Activated T-helper 2 cell treated with anti-CD3 and anti-CD28 coated beads, Interferon-gamma antibody, Interleukin-2, Interleukin-4, amounts not matched to agents 10 μg/mL and 5 μg/mL and 100 μg/mL, durations not matched to agents 14 hours and 24 hours and 36 hours (primary cell): ENCODE measurements around the gene OVCA2. TPM values are rescaled to one million over a fixed set of nuclear protein-coding genes. Genes with fewer than 3 reads are reported as not detected.

Source experiments
- DNase-seq: peaks from one replicate; pipeline ENCODE4 v3.0.0; 2021; ENCODE audit warnings: low spot score
- H3K27ac Mint-ChIP-seq: one replicate; pipeline ENCODE4 v1.8.0; 2021; ENCODE audit warnings: mixed read lengths
- H3K27me3 Mint-ChIP-seq: one replicate; pipeline ENCODE4 v1.8.0; 2021; ENCODE audit warnings: low read depth, mixed read lengths
- H3K36me3 Mint-ChIP-seq: one replicate; pipeline ENCODE4 v1.8.0; 2021; ENCODE audit warnings: low read depth, mixed read lengths
- H3K4me1 Mint-ChIP-seq: one replicate; pipeline ENCODE4 v1.8.0; 2021; ENCODE audit warnings: low read depth, mixed read lengths
- H3K4me3 Mint-ChIP-seq: one replicate; pipeline ENCODE4 v1.8.0; 2021; ENCODE audit warnings: low read depth, mild to moderate bottlenecking, moderate library complexity, mixed read lengths
- H3K9me3 Mint-ChIP-seq: one replicate; pipeline ENCODE4 v1.8.0; 2021; ENCODE audit warnings: mixed read lengths
- intact Hi-C: fragments of 100-400 bp; cut with micrococcal nuclease; formaldehyde crosslinking; loops from one replicate; pipeline ENCODE4 v1.15.1; 2023
- total RNA-seq: library from RNA; stranded (reverse); gene quantifications from 2 replicates; pipeline ENCODE4 v1.2.3, GENCODE V29; 2022

OVCA2 gene
- total RNA-seq, 1 donor from 2014 or later, result 29.9 TPM

DNA sequence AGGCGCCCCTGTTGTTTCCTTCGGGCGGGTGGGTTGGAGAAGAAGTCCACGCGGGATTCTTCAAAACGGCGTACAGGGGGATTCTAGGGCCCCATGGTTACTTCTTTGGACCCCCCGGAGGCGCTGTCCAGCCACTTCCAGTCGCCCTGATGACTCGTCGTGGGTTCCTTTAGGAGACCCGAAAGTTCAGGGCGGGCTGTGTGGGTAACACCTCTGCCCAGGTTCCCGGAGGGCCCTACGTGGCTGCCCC is 12.4 kb downstream of the OVCA2 start:
- peaks cover 18% of the 10 kb centered on the region for H3K4me1 Mint-ChIP-seq
- no peak for DNase-seq
- H3K36me3 Mint-ChIP-seq, result peaks cover 7% of the 10 kb centered on the region
- peaks cover 7% of the 10 kb centered on the region for H3K27me3 Mint-ChIP-seq
- peak overlapping the region; percentile 78 for H3K4me3 Mint-ChIP-seq
- intact Hi-C loops, result loop anchor here (1.0 to 5.0 kb wide), 5 partner anchors 16 to 348 kb away; partner anchors contain the start of genes MNT, SGSM2 and TSR1
- no peaks in the 10 kb centered on the region for H3K9me3 Mint-ChIP-seq
- H3K27ac Mint-ChIP-seq, result peak overlapping the region; percentile 81

DNA sequence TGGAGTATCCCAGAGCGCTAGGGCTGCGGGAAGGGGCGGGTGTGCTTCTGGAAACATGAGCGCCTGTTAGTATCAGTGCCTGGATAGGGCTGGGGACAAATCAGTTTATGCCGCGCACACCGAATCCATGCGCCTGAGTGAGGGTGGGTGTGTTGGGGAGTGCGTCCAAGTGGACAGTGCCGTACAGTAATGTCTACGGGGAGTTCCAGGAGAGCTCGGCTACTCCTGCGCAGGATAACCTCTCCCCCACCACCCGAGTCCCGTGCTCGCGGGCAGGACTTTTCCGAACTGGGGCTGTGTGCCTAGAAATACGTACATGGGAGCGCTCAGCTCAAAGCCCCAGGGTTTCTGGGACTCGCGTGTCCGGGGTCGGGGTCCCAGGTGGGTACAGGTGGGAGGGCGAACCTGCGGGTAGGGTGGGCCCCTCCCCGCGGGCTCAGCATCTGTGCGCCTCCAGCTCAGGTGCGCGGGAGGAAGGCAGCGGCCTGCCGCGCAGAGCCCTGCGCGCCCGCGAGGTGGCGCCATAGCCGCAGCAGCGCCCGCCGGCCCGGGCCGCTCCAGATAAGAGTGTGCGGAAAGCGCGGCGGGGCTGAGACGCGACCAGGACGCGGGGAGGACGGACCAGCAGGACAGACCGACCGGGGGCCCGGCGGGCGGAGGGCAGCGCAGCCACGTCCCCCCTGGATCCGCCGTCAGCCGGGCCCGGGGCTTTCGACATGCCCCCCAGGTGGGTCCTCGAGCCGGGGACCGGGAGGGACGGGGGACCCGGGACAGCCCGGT is 12.9 kb downstream of the OVCA2 start, which contains the start of gene HIC1:
Gene HIC1, plus strand, starts transcription at position 592 of the 780 bp plus-strand sequence. CDS start 1,588 bp downstream, outside the sequence.
- H3K9me3 Mint-ChIP-seq, result no peaks in the 10 kb centered on the region
- intact Hi-C loops, result loop anchor here (1.0 to 5.0 kb wide), 7 partner anchors 16 to 348 kb away; partner anchors contain the start of genes MNT, SGSM2 and TSR1
- H3K36me3 Mint-ChIP-seq, result peaks cover 10% of the 10 kb centered on the region
- H3K27ac Mint-ChIP-seq, result peak within 1 kb of the TSS; percentile 81
- peaks cover 7% of the 10 kb centered on the region for H3K27me3 Mint-ChIP-seq
- peak; percentile 81 for DNase-seq
- peaks cover 19% of the 10 kb centered on the region for H3K4me1 Mint-ChIP-seq
- H3K4me3 Mint-ChIP-seq, result peak within 1 kb of the TSS; percentile 78

DNA sequence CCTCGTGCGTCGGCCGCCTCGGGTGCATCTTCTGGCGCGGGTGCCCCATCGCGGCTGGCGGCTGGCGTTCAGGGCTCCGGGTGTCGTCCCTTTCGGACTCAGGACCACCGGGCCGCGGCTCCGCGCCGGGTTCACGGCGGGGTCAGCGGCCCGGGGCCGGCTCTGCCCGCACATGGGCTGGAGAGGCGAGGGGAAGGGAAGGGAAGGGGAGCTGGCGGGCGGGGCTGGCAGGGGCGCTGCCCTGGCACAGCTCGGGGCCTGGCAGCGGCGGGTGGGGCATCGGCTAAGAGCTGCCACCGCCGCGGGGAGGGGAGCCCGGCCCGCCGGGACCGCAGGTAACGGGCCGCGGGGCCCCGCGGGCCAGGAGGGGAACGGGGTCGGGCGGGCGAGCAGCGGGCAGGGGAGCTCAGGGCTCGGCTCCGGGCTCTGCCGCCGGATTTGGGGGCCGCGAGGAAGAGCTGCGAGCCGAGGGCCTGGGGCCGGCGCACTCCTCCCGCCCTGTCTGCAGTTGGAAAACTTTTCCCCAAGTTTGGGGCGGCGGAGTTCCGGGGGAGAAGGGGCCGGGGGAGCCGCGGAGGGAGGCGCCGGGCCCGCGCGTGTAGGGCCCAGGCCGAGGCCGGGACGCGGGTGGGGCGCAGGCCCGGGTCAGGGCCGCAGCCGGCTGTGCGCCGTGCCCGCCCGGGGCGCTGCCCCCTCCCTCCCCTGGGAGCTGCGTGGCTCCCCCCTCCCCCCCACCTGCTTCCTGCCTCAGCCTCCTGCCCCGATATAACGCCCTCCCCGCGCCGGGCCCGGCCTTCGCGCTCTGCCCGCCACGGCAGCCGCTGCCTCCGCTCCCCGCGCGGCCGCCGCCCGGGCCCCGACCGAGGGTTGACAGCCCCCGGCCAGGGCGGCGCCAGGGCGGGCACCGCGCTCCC is 13.7 kb downstream of the OVCA2 start:
- peaks cover 18% of the 10 kb centered on the region for H3K36me3 Mint-ChIP-seq
- peak; percentile 57 for DNase-seq
- intact Hi-C loops, result loop anchor here (1.0 to 5.0 kb wide), 4 partner anchors 189 to 281 kb away; partner anchors contain the start of genes SGSM2 and TSR1
- H3K9me3 Mint-ChIP-seq, result no peaks in the 10 kb centered on the region
- peak overlapping the region; percentile 76 for H3K4me3 Mint-ChIP-seq
- peaks cover 25% of the 10 kb centered on the region for H3K4me1 Mint-ChIP-seq
- peaks cover 7% of the 10 kb centered on the region for H3K27me3 Mint-ChIP-seq
- no peak overlapping the region for H3K27ac Mint-ChIP-seq

DNA sequence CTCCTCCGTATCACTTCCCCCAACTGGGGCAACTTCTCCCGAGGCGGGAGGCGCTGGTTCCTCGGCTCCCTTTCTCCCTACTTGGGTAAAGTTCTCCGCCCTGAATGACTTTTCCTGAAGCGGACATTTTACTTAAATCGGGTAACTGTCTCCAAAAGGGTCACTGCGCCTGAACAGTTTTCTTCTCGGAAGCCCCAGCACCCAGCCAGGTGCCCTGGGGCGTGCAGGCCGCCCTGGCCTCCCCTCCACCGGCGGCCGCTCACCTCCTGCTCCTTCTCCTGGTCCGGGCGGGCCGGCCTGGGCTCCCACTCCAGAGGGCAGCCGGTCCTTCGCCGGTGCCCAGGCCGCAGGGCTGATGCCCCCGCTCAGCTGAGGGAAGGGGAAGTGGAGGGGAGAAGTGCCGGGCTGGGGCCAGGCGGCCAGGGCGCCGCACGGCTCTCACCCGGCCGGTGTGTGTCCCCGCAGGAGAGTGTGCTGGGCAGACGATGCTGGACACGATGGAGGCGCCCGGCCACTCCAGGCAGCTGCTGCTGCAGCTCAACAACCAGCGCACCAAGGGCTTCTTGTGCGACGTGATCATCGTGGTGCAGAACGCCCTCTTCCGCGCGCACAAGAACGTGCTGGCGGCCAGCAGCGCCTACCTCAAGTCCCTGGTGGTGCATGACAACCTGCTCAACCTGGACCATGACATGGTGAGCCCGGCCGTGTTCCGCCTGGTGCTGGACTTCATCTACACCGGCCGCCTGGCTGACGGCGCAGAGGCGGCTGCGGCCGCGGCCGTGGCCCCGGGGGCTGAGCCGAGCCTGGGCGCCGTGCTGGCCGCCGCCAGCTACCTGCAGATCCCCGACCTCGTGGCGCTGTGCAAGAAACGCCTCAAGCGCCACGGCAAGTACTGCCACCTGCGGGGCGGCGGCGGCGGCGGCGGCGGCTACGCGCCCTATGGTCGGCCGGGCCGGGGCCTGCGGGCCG is 14.7 kb downstream of the OVCA2 start:
- peak overlapping the region; percentile 74 for H3K27ac Mint-ChIP-seq
- peaks cover 28% of the 10 kb centered on the region for H3K4me1 Mint-ChIP-seq

DNA sequence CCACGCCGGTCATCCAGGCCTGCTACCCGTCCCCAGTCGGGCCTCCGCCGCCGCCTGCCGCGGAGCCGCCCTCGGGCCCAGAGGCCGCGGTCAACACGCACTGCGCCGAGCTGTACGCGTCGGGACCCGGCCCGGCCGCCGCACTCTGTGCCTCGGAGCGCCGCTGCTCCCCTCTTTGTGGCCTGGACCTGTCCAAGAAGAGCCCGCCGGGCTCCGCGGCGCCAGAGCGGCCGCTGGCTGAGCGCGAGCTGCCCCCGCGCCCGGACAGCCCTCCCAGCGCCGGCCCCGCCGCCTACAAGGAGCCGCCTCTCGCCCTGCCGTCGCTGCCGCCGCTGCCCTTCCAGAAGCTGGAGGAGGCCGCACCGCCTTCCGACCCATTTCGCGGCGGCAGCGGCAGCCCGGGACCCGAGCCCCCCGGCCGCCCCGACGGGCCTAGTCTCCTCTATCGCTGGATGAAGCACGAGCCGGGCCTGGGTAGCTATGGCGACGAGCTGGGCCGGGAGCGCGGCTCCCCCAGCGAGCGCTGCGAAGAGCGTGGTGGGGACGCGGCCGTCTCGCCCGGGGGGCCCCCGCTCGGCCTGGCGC is 15.4 kb downstream of the OVCA2 start:
- H3K27ac Mint-ChIP-seq, result no peak overlapping the region
- DNase-seq, result no peak
- H3K4me3 Mint-ChIP-seq, result no peak overlapping the region
- H3K4me1 Mint-ChIP-seq, result peaks cover 28% of the 10 kb centered on the region
- intact Hi-C loops, result loop anchor here (5.0 kb wide), 1 partner anchor 210 kb away; no protein-coding TSS in a partner anchor
- H3K36me3 Mint-ChIP-seq, result peaks cover 29% of the 10 kb centered on the region
- no peaks in the 10 kb centered on the region for H3K9me3 Mint-ChIP-seq
- no peaks in the 10 kb centered on the region for H3K27me3 Mint-ChIP-seq

More for the DNA sequence above, 14.7 kb downstream of the OVCA2 start:
- peaks cover 23% of the 10 kb centered on the region for H3K36me3 Mint-ChIP-seq
- H3K27me3 Mint-ChIP-seq, result peaks cover 6% of the 10 kb centered on the region
- peak; percentile 62 for DNase-seq
- no peaks in the 10 kb centered on the region for H3K9me3 Mint-ChIP-seq
- H3K4me3 Mint-ChIP-seq, result peak overlapping the region; percentile 76
- intact Hi-C loops, result loop anchor here (5.0 kb wide), 1 partner anchor 211 kb away; no protein-coding TSS in a partner anchor

DNA sequence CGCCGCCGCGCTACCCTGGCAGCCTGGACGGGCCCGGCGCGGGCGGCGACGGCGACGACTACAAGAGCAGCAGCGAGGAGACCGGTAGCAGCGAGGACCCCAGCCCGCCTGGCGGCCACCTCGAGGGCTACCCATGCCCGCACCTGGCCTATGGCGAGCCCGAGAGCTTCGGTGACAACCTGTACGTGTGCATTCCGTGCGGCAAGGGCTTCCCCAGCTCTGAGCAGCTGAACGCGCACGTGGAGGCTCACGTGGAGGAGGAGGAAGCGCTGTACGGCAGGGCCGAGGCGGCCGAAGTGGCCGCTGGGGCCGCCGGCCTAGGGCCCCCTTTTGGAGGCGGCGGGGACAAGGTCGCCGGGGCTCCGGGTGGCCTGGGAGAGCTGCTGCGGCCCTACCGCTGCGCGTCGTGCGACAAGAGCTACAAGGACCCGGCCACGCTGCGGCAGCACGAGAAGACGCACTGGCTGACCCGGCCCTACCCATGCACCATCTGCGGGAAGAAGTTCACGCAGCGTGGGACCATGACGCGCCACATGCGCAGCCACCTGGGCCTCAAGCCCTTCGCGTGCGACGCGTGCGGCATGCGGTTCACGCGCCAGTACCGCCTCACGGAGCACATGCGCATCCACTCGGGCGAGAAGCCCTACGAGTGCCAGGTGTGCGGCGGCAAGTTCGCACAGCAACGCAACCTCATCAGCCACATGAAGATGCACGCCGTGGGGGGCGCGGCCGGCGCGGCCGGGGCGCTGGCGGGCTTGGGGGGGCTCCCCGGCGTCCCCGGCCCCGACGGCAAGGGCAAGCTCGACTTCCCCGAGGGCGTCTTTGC is 16.2 kb downstream of the OVCA2 start:
- H3K4me1 Mint-ChIP-seq, result peaks cover 33% of the 10 kb centered on the region
- peaks cover 36% of the 10 kb centered on the region for H3K36me3 Mint-ChIP-seq
- H3K27me3 Mint-ChIP-seq, result no peaks in the 10 kb centered on the region
- H3K27ac Mint-ChIP-seq, result peak overlapping the region; percentile 65
- no peak for DNase-seq
- H3K9me3 Mint-ChIP-seq, result no peaks in the 10 kb centered on the region
- peak overlapping the region; percentile 67 for H3K4me3 Mint-ChIP-seq
- intact Hi-C loops, result loop anchor here (5.0 kb wide), 1 partner anchor 209 kb away; no protein-coding TSS in a partner anchor

DNA sequence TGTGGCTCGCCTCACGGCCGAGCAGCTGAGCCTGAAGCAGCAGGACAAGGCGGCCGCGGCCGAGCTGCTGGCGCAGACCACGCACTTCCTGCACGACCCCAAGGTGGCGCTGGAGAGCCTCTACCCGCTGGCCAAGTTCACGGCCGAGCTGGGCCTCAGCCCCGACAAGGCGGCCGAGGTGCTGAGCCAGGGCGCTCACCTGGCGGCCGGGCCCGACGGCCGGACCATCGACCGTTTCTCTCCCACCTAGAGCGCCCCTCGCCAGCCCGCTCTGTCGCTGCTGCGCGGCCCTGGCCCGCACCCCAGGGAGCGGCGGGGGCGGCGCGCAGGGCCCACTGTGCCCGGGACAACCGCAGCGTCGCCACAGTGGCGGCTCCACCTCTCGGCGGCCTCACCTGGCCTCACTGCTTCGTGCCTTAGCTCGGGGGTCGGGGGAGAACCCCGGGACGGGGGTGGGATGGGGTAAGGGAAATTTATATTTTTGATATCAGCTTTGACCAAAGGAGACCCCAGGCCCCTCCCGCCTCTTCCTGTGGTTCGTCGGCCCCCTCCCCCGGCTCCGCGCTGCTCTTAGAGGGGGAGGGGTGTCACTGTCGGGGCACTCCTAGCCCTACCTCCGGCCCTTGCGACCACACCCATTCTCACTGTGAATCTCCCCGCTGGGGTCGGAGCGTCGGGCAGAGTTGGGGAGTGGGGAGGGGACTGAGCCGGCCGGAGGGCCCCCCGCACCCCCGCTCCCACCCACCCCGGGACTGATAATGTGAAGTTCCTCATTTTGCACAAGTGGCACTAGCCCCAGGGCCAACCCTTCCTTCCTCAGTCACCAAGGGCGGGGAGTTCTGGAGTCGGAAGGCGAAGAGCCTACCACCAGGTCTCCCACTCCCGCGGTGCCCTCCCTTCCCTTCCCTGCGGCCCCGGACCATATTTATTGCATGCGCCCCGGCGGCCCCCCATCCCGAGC is 17.0 kb downstream of the OVCA2 start:
- DNase-seq, result peak; percentile 74
- Mint-ChIP-seq H3K36me3 (peaks cover 45% of the 10 kb centered on the region), H3K27ac (peak overlapping the region; percentile 75), H3K4me1 (peaks cover 34% of the 10 kb centered on the region), H3K9me3 (no peaks in the 10 kb centered on the region), H3K27me3 (no peaks in the 10 kb centered on the region), H3K4me3 (peak overlapping the region; percentile 73)
- intact Hi-C loops, result loop anchor here (5.0 kb wide), 1 partner anchor 208 kb away; no protein-coding TSS in a partner anchor

DNA sequence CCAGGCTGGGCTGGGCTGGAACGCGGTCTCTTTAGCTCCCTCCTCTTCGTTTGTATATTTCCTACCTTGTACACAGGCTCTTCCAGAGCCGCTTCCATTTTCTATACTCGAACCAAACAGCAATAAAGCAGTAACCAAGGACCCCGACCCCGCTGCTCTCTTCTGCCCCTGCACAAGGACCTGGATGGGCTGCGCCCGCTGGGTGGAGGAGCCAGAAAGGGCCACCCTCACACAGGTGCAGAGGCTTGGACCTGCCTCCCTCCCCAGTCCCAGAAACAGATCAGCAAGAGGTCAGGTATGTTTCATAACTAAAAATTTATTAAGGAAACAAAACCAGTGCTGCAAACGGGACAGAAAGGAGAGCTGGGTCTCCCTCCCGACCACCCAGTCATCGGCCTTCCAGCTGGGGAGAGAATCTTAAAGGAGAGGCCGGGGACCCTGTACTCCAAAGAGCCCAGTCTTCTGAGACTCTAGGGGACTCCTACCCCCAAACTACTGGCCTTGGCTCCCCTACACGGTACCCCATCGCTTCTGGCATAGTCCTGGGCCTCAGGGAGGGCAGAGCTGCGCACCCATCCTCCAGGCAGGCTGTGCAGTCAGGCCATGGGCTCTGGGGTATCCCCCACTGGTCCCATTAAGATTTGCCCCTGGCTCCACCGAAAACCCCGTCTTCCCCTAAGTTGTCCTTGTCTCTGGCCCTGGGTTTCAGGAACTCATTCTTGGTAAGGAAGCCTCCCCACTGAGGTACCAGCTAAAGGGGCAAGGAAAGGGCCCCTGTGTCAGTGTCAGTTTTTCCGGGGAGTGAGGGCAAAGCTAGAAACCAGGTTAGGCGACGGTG is 17.9 kb downstream of the OVCA2 start:
- Mint-ChIP-seq H3K27ac (peak overlapping the region; percentile 75), H3K9me3 (no peaks in the 10 kb centered on the region), H3K4me3 (peak overlapping the region; percentile 73), H3K4me1 (peaks cover 34% of the 10 kb centered on the region), H3K36me3 (peaks cover 53% of the 10 kb centered on the region), H3K27me3 (no peaks in the 10 kb centered on the region)
- intact Hi-C loops, result loop anchor here (5.0 kb wide), 1 partner anchor 208 kb away; no protein-coding TSS in a partner anchor
- no peak for DNase-seq

DNA sequence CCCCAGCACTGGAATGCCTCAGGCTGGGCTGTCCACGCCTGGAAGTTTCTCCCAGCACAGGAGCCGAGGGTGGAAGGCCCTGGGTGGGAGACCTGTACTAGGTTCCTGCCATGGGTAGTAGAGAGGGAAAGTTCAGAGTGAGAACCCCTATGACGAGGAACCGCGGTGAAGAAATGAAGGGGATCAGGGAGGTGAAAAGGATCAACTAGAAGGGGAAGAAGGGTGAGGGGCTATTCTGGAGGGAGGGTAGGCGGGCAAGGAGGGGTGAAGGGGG is 18.5 kb downstream of the OVCA2 start:
- peak overlapping the region; percentile 75 for H3K27ac Mint-ChIP-seq
- H3K4me3 Mint-ChIP-seq, result peak overlapping the region; percentile 41
- H3K9me3 Mint-ChIP-seq, result no peaks in the 10 kb centered on the region
- intact Hi-C loops, result no loop called here
- H3K4me1 Mint-ChIP-seq, result peaks cover 36% of the 10 kb centered on the region
- DNase-seq, result no peak
- H3K36me3 Mint-ChIP-seq, result peaks cover 59% of the 10 kb centered on the region
- H3K27me3 Mint-ChIP-seq, result no peaks in the 10 kb centered on the region
